Activated naive CD8-positive, alpha-beta T cell treated with anti-CD3 and anti-CD28 coated beads, Interleukin-2, amount 50 U/mL, for 16 hours (primary cell): Measurements from ENCODE around the gene PTGER4.
"Not testable (repeated sequence)": the region's sequence is repeated elsewhere in the genome, so short reads cannot be mapped to it uniquely, and the experiment has no call there.

Experiments used
- DNase-seq: peaks from one replicate; pipeline ENCODE4 v3.0.0-alpha.2; 2020; ENCODE audit warnings: low read depth, low spot score

Gene PTGER4

DNA sequence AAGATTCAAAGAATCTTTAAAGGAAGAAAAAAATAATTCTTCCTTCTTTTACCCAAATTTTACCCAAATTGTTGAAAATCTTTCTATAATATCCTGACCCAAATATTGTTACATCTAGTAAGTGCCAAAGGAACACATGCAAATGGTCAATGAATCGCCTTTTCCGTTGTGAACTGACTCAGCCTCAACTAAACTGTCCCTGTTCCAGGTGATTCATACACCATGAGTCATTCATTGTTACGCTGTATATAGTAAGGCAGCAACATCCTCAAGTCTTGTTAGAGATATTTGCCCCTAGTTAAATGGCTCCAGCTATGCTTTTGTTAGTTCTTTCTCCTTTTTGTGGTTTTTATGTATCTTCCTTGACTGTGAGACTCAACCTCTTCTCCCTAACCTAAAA lies 9.7 kb downstream of the PTGER4 start:
- no peak for DNase-seq

DNA sequence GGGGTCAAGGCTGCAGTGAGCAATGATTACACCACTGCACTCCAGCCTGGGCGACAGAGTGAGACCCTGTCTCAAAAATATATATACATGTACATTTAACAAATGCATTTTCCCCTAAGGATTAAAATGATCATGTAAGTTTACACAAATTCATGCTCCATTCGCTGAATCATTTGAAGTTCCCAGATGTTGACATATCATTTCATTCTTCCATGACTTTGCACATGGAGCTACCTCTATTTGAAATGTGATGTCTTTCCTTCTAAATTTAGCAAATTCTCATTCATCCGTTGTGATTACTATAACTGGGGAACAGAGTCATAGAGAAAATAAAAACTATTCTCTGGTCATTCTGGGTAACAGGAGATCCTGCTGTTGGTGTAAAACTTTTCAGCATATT lies 10.6 kb downstream of the PTGER4 start:
- DNase-seq = no peak

DNA sequence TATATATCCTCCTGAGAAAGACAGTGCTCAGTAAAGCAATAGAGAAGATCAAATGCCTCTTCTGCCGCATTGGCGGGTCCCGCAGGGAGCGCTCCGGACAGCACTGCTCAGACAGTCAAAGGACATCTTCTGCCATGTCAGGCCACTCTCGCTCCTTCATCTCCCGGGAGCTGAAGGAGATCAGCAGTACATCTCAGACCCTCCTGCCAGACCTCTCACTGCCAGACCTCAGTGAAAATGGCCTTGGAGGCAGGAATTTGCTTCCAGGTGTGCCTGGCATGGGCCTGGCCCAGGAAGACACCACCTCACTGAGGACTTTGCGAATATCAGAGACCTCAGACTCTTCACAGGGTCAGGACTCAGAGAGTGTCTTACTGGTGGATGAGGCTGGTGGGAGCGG lies 12.2 kb downstream of the PTGER4 start:
- no peak for DNase-seq

DNA sequence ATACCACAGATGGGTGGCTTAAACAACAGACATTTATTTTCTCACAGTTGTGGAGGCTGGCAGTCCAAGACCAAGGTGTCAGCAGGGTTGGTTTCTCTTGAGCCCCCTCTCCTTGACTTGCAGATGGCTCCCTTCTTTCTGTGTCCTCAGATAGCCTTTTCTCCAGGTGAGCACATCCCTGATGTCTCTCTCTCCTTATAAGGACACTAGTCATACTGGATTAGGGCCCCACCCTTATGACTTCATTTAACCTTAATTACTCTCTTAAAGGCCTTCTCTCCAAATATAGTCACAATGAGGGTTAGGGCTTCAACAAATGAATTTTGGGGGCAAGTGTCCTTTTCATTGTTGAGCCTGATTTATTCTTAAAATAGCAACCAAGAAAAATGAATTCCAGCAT lies 14.7 kb downstream of the PTGER4 start:
- no peak for DNase-seq

DNA sequence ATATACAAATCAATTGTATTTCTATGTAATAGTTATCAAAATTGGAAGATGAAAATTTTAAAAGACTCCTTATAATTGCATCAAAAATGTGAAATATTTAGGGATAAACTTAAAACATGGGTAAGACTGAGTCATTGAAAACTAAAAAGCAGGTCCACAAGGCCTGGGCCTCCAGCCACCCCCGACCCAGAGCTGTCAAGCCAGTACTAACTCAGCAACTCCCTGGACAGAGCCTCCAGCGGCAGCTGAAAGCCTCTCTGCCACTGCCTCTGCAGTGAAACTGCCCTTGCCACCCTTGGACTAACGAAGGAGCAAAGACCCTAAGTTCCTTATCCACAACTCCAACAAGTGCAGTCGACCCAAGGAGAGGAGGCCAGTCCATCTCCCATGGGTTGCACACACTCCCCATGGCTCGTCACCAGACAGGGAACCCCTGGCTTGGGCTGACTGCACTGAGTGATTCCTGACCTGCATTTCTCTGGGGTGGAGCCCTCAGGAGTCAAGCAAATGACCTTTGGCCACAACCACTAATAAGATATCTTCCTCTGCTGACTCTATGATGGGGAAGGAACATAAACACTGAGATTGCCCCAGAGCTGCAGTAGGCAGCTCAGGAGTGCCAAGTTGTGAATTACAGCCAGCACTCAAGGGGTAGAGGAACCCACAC lies 20.5 kb downstream of the PTGER4 start:
- DNase-seq = no peak

DNA sequence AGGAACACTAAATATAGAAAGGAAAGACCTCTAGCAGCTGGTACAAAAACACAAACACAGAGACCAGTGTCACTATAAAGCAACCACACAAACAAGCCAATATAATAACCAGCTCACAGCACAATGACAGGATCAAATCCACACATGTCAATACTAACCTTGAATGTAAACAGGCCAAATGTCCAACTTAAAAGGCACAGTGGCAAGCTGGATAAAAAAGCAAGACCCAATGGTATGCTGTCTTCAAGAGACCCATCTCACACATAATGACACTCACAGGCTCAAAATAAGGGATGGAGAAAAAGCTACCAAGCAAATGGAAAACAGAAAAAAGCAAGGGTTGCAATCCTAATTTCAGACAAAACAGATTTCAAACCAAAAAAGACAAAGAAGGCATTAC lies 22.3 kb downstream of the PTGER4 start:
- not testable (repeated sequence) for DNase-seq

DNA sequence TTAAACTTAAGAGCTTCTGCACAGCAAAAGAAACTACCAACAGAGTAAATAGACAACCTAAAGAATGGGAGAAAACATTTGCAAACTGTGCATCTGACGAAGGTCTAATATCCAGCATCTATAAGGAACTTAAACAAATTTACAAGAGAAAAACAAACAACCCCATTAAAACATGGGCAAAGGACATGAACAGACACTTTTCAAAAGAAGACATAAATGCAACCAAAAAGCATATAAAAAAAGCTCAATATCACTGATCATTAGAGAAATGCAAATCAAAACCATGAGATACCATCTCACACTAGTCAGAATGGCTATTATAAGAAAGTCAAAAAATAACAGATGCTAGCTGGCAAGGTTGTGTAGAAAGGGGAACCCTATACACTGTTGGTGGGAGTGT lies 25.8 kb downstream of the PTGER4 start:
- DNase-seq = not testable (repeated sequence)

DNA sequence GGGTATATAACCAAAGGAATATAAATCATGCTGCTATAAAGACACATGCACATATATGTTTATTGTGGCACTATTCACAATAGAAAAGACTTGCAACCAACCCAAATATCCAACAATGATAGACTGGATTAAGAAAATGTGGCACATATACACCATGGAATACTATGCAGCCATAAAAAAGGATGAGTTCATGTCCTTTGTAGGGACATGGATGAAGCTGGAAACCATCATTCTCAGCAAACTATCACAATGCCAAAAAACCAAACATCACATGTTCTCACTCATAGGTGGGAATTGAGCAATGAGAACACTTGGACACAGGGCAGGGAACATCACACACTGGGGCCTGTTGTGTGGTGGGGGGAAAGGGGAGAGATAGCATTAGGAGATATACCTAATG lies 30.9 kb downstream of the PTGER4 start:
- DNase-seq = not testable (repeated sequence)

DNA sequence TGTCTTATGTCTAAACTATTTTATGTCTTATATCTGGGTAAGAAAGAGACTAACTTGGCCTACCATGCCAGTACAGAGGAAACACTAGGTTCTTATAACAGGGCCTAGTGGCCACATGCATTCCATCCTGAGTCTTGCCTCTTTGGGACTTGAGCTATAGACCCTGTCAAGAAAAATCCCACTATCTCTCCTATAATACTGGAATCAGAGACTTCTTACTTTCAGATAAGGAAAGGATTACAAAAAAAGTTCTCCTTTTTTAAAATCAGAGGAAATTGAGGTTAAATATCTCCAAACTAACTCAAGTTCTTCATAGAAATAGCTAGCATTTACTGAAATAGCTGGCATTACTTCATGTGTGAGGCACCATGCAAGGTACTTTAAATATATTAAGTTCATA lies 34.3 kb downstream of the PTGER4 start:
- DNase-seq = no peak

DNA sequence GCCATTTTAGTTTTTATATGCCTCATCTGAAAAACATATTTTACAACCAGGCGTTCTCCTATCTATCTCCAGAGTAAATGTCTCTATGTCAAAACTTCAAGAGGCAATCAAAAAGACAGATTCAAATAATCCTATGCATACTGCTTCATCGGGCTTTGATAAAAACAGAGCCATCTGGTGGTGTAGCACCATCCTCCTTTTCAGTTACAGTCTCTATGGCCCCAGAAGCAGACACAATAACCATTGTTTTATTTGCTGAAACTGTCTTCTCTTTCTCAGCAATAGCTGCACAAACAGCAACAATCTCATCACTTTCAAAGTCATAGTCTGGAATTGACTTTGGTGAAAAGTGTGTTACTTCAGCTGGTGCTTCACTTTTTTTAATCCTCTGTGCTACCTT lies 36.3 kb downstream of the PTGER4 start:
- DNase-seq = no peak

DNA sequence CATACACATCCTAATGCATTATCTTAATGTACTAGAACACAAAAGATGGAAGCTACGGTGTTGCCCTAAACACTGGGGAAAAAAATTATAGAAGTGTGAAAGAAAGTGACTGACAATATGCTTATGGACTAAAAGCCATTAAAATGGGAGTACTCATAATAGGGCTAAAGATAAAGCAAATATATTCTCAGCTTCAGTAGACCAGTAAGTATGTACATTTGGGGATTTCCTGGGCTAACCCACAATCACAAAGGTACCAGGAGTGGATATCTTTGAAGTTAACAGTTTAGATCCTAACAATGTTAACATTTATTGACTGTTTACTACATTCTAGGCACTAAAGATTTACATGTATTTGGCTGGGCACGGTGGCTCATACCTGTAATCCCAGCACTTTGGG lies 36.9 kb downstream of the PTGER4 start:
- no peak for DNase-seq

DNA sequence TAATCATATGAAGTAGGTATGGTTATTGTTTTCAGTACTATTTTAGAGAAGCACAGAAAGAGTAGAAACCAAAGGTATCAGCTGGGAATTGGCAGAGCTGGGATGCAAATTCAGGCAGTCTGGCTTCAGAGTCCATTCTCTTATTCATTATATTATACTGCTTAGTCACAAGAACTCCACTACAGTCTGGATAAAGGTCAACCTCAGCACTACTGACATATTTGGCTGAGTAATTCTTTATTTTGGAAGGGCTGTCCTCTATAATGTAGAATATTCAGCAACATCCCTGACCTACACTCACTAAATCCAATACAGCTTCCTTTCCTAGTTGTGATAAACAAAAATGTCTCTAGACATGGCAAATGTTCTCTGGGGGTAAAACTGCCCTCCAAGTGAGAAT lies 37.6 kb downstream of the PTGER4 start:
- no peak for DNase-seq

DNA sequence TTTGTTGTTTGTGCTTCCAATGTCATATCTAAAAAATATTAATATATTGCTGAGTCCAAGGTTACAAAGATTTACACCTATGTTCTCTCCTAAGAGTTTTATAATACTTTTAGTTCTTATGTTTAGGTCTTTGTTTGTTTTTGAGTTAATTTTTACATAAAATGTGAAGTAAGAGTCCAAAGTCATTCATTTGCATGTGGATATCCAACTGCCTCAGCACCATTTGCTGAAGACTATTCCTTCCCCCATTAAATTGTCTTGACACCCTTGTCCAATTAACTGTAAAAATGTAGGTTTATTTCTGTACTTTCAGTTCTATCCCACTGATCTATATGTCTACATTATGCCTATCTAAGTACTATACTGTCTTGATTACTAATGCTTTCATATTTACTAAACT lies 40.4 kb downstream of the PTGER4 start:
- DNase-seq = no peak

DNA sequence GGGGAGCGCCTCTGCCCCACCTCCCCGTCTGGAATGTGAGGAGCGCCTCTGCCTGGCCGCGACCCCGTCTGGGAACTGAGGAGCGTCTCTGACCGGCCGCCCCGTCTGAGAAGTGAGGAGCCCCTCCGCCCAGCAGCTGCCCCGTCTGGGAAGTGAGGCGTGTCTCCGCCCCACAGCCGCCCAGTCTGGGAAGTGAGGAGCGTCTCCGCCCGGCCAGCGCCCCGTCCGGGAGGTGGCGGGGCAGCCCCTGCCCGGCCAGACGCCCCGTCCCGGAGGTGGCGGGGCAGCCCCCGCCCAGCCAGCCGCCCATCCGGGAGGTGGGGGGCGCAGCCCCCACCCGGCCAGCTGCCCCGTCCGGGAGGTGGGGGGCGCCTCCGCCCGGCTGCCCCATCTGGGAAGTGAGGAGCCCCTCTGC lies 42.8 kb downstream of the PTGER4 start:
- DNase-seq = not testable (repeated sequence)

DNA sequence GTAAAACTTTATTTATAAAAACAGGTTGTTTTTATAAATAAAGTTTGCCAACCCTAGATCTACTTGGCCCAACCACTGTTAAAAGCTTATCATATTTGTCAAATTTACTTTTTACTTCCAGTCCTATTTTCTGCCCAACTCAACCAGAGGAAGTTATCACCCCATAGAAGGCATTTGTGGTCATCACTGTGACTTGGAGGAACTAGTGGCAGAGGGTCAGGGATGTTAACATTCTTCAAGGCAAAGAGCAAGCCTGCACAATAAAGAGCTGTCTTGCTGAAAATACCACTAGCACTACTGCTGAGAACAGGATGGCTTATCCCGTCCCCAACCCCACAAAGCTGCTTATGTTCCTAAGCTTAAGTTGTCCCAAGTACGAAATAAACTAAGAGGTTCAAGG lies 53.7 kb downstream of the PTGER4 start:
- no peak for DNase-seq

DNA sequence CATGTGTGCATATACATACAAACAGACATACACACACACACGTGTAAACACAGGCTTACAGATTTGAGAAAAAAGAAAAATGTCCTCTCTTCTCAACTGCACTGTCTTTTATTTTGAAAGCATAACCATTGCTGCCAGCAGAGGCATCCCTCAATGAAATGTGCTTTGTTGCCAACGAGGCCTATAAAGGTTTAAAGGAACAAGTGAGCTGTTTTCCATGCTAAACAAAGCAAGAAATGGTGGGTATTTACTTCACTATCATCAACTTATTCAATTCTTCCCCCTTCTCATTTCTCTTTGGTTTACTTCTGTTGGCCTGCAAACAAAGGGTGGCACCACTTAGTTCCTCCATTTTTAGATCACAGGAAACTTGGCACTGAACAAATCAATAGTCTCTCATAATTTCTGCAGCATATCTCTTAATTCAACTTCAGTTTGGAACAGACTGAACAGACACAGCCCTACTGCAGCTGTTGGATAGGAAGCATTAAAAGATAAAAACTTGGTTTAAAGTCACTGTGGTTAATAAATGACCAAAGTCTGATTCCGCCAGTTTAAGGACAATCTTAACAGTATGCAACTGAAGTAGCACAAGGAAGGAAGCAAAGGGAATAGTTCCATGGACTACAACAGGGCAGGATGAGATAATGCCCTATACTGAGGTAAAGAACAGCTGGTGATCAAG lies 54.3 kb downstream of the PTGER4 start:
- DNase-seq = no peak

DNA sequence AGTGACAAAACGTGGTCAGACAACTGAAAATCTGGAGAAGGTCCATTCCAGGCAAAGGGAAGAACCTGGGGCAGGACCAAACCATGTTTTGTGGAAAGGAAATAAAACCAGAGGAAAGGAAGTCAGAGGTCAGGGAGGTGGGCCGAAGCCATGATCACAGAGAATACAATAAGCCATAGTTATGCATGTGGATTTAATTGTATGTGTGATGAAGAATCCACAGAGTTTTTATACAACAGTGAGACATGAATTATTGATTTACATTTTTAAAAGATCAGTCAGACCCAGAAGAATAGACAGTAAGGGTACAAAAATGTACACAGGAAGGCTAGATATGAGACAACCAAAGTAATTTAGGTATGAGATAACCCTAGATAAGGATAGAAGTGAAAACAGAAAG lies 55.3 kb downstream of the PTGER4 start:
- no peak for DNase-seq

DNA sequence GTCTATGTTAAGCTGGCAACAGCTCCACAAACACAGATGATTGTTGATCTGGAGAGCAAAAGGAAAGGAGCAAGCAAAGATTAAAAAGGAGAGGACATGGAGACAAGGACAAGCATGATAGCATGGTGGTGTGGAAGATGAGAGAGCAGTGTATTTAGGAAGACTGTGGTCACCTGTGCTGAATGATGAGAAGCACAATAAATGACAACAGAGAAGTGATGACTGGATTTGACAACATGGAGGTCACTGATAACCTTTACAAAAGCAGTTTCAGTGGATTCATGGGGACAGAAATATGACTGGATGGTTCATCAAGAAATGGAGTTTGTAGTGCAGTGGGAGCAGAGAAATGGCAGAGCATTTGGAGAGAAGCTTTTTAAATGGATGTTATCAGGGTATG lies 55.9 kb downstream of the PTGER4 start:
- DNase-seq = no peak

DNA sequence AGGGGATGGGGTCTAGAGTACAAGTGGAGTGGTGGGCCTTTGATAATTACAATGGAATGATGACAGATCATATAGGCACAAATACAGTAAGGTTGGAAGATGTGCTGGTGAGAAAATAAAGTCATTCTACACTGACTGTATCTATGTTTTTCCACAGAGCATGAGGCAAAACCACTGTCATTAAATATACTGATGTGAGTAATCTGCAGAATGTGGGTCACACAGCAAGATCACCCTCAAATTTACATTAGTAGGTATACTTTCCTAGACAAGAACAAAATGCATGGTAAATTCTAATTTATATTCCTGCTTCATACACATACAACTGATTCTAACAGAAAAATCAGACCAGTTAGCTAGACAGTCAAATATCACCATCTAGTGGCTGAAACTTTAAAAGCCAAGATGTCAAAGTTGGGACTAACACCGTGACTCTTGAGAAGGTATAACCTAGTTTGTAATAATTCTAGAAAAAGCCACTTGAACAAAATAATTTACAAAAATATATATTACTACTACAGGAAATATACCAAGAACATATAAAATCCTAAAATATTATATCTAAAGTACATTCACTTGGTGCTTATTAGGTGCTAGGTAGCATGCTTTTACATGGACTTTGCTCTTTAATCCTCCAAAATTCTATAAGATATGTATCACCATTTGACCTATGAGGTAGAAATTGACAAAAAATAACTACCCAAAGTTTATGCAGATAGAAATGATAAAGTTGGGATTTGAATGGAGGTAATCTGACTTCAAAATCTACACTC lies 56.6 kb downstream of the PTGER4 start:
- DNase-seq = no peak

DNA sequence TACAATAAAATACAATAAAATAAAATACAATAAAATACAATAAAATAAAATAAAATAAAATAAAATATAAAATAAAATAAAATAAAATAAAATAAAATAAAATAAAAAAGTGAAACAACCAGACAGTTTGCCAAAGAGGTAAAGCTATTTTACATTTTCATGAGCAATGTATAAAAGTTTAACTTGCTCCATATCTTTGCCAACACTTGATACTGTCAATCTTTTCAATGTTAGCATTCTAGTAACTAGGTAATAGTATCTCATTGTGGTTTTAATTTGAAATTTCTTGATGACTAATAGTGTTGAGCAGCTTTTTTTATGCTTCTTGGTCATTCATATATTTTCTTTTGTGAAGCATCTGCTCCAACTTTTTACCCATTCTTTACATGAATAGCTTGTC lies 58.8 kb downstream of the PTGER4 start:
- no peak for DNase-seq
